HEK293 (cell line): ENCODE results near the gene LRP2BP.

ENCODE experiments used
- CTCF ChIA-PET: fragments of 350-600 bp; formaldehyde crosslinking; extraction: SDS; loops from one replicate; lab custom pipeline; 2021; ENCODE audit warnings: antibody characterized with exemption; lab: Yijun Ruan, JAX
- POLR2A ChIA-PET: fragments of 300-600 bp; formaldehyde crosslinking; extraction: SDS; loops from one replicate; lab custom pipeline; 2020; ENCODE audit warnings: antibody characterized with exemption, inconsistent platforms; lab: Yijun Ruan, JAX
- H3K27ac ChIP-seq: fragments of 200-500 bp; sonication (Bioruptor generic); 2 replicates; pipeline ENCODE4 v1.5.1; 2014; ENCODE audit warnings: low read depth, low read length, control low read depth, inconsistent platforms; ENCODE audit errors: extremely low read depth
- H3K36me3 ChIP-seq, 2 experiments: fragments of 200-500 bp in 1 of 2; sonication (Bioruptor generic) in 1 of 2; 1 replicate in 1 of 2; 2 replicates in 1 of 2; pipeline ENCODE4 v1.5.1; 2014 to 2017; ENCODE audit warnings: inconsistent platforms in 2 of 2, low read length in 2 of 2; ENCODE audit not compliant: control insufficient read depth in 2 of 2, insufficient read depth in 1 of 2
- H3K4me1 ChIP-seq: fragments of 200-500 bp; sonication (Bioruptor generic); 2 replicates; pipeline ENCODE4 v1.5.1; 2014; ENCODE audit warnings: mild to moderate bottlenecking, low read length, inconsistent platforms; ENCODE audit not compliant: control insufficient read depth, insufficient read depth
- H3K4me3 ChIP-seq: 2 replicates; pipeline ENCODE4 v1.5.1; 2011; ENCODE audit warnings: low read depth, mild to moderate bottlenecking, control low read depth, low read length, moderate library complexity
- H3K9me3 ChIP-seq: fragments of 200-500 bp; sonication (Bioruptor generic); 2 replicates; pipeline ENCODE4 v1.5.1; 2014; ENCODE audit warnings: low read depth, low read length, inconsistent platforms; ENCODE audit not compliant: control insufficient read depth, insufficient read depth
- BCL11B ChIP-seq: fragments of 450-650 bp; formaldehyde crosslinking; IDR thresholded peaks from 2 replicates; pipeline ENCODE4 v1.5.1; 2016; ENCODE audit warnings: low read depth, missing biosample characterization, missing genetic modification characterization
- OVOL3 ChIP-seq: fragments of 450-650 bp; formaldehyde crosslinking; IDR thresholded peaks from 2 replicates; pipeline ENCODE4 v1.5.1; 2016; ENCODE audit warnings: missing biosample characterization, missing genetic modification characterization
- ZNF132 ChIP-seq: fragments of 450-650 bp; formaldehyde crosslinking; IDR thresholded peaks from 2 replicates; pipeline ENCODE4 v1.5.1; 2017; ENCODE audit warnings: missing biosample characterization, missing genetic modification characterization, borderline replicate concordance
- ZNF175 ChIP-seq: fragments of 450-650 bp; formaldehyde crosslinking; IDR thresholded peaks from 2 replicates; pipeline ENCODE4 v1.5.1; 2016; ENCODE audit warnings: missing biosample characterization, missing genetic modification characterization
- ZNF18 ChIP-seq: fragments of 450-650 bp; formaldehyde crosslinking; IDR thresholded peaks from 2 replicates; pipeline ENCODE4 v1.5.1; 2016; ENCODE audit warnings: missing biosample characterization, missing genetic modification characterization
- ZNF311 ChIP-seq: fragments of 450-650 bp; formaldehyde crosslinking; IDR thresholded peaks from 2 replicates; pipeline ENCODE4 v1.5.1; 2017; ENCODE audit warnings: missing biosample characterization, missing genetic modification characterization, borderline replicate concordance
- ZNF354C ChIP-seq: fragments of 450-650 bp; formaldehyde crosslinking; IDR thresholded peaks from 2 replicates; pipeline ENCODE4 v1.5.1; 2016; ENCODE audit warnings: missing biosample characterization, missing genetic modification characterization, low read depth, borderline replicate concordance
- ZNF394 ChIP-seq: fragments of 450-650 bp; formaldehyde crosslinking; IDR thresholded peaks from 2 replicates; pipeline ENCODE4 v1.5.1; 2016; ENCODE audit warnings: missing biosample characterization, missing genetic modification characterization, mild to moderate bottlenecking, moderate library complexity, borderline replicate concordance
- ZNF501 ChIP-seq: fragments of 450-650 bp; formaldehyde crosslinking; IDR thresholded peaks from 2 replicates; pipeline ENCODE4 v1.5.1; 2016; ENCODE audit warnings: missing biosample characterization, missing genetic modification characterization
- ZNF561 ChIP-seq: fragments of 450-650 bp; IDR thresholded peaks from 2 replicates; pipeline ENCODE4 v1.5.1; 2018; ENCODE audit warnings: missing biosample characterization, missing genetic modification characterization, borderline replicate concordance
- ZNF658 ChIP-seq: fragments of 450-650 bp; formaldehyde crosslinking; IDR thresholded peaks from 2 replicates; pipeline ENCODE4; 2016; ENCODE audit warnings: missing biosample characterization, missing genetic modification characterization
- ZNF768 ChIP-seq: fragments of 450-650 bp; formaldehyde crosslinking; IDR thresholded peaks from 2 replicates; pipeline ENCODE4 v1.5.1; 2018; ENCODE audit warnings: missing biosample characterization, mild to moderate bottlenecking, missing genetic modification characterization
- ZSCAN16 ChIP-seq: fragments of 450-650 bp; formaldehyde crosslinking; IDR thresholded peaks from 2 replicates; pipeline ENCODE4 v1.5.1; 2016; ENCODE audit warnings: missing biosample characterization, missing genetic modification characterization
- ZXDB ChIP-seq: fragments of 450-650 bp; formaldehyde crosslinking; IDR thresholded peaks from 2 replicates; pipeline ENCODE4 v1.5.1; 2016; ENCODE audit warnings: missing biosample characterization, missing genetic modification characterization
- TF ChIP-seq, protein P1 (sequence below): fragments of 450-650 bp; formaldehyde crosslinking; IDR thresholded peaks from 2 replicates; pipeline ENCODE4 v1.5.1; 2016; ENCODE audit warnings: missing biosample characterization, missing genetic modification characterization
- TF ChIP-seq, protein P2 (sequence below): fragments of 450-650 bp; formaldehyde crosslinking; IDR thresholded peaks from 2 replicates; pipeline ENCODE4 v1.5.1; 2016; ENCODE audit warnings: missing biosample characterization, missing genetic modification characterization, borderline replicate concordance

Gene LRP2BP

GRCh38 chr4:185445209-185445608 is 49.5 kb upstream of the LRP2BP start:
- Histone ChIP-seq H3K27ac (no peak overlapping the region), H3K36me3 (no peaks in the 10 kb centered on the region), H3K9me3 (no peaks in the 10 kb centered on the region), H3K4me1 (no peaks in the 10 kb centered on the region), H3K4me3 (no peak overlapping the region)
- ChIA-PET CTCF (no interaction called here), POLR2A (no interaction called here)
- TF ChIP-seq OVOL3 (tag by site-specific recombination) (no peak), ZNF354C (tag by site-specific recombination) (no peak), ZNF311 (no peak), ZNF394 (tag by site-specific recombination) (no peak), ZNF501 (no peak), ZXDB (no peak), ZNF561 (no peak), ZNF175 (tag by site-specific recombination) (no peak), ZSCAN16 (tag by site-specific recombination) (no peak), ZNF18 (tag by site-specific recombination) (no peak)

DNA sequence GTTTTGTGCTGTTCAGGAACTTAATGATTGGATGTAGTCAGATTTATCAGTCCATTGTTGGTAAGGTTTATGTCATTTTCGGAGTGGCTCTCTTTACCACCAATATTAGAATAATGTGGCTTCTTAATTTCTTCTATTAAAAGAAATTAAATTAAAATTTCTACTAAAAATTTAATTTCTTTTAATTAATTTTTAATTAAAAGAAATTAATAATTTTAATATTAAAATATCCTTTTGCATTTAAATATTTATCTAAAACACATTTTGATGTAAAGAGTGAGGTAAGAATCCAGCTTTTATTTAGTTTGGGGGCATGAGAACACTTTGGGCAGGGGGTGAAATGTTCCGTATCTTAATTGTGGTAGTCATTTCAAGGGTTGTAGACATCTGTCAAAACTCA is 45.8 kb upstream of the LRP2BP start:
- TF ChIP-seq, protein P1, sequence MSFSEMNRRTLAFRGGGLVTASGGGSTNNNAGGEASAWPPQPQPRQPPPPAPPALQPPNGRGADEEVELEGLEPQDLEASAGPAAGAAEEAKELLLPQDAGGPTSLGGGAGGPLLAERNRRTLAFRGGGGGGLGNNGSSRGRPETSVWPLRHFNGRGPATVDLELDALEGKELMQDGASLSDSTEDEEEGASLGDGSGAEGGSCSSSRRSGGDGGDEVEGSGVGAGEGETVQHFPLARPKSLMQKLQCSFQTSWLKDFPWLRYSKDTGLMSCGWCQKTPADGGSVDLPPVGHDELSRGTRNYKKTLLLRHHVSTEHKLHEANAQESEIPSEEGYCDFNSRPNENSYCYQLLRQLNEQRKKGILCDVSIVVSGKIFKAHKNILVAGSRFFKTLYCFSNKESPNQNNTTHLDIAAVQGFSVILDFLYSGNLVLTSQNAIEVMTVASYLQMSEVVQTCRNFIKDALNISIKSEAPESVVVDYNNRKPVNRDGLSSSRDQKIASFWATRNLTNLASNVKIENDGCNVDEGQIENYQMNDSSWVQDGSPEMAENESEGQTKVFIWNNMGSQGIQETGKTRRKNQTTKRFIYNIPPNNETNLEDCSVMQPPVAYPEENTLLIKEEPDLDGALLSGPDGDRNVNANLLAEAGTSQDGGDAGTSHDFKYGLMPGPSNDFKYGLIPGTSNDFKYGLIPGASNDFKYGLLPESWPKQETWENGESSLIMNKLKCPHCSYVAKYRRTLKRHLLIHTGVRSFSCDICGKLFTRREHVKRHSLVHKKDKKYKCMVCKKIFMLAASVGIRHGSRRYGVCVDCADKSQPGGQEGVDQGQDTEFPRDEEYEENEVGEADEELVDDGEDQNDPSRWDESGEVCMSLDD (tag by site-specific recombination), result no peak
- TF ChIP-seq ZNF768 (tag by site-specific recombination) (no peak), BCL11B (tag by site-specific recombination) (no peak), ZNF658 (tag by site-specific recombination) (no peak), ZNF132 (no peak)
- TF ChIP-seq, protein P2, sequence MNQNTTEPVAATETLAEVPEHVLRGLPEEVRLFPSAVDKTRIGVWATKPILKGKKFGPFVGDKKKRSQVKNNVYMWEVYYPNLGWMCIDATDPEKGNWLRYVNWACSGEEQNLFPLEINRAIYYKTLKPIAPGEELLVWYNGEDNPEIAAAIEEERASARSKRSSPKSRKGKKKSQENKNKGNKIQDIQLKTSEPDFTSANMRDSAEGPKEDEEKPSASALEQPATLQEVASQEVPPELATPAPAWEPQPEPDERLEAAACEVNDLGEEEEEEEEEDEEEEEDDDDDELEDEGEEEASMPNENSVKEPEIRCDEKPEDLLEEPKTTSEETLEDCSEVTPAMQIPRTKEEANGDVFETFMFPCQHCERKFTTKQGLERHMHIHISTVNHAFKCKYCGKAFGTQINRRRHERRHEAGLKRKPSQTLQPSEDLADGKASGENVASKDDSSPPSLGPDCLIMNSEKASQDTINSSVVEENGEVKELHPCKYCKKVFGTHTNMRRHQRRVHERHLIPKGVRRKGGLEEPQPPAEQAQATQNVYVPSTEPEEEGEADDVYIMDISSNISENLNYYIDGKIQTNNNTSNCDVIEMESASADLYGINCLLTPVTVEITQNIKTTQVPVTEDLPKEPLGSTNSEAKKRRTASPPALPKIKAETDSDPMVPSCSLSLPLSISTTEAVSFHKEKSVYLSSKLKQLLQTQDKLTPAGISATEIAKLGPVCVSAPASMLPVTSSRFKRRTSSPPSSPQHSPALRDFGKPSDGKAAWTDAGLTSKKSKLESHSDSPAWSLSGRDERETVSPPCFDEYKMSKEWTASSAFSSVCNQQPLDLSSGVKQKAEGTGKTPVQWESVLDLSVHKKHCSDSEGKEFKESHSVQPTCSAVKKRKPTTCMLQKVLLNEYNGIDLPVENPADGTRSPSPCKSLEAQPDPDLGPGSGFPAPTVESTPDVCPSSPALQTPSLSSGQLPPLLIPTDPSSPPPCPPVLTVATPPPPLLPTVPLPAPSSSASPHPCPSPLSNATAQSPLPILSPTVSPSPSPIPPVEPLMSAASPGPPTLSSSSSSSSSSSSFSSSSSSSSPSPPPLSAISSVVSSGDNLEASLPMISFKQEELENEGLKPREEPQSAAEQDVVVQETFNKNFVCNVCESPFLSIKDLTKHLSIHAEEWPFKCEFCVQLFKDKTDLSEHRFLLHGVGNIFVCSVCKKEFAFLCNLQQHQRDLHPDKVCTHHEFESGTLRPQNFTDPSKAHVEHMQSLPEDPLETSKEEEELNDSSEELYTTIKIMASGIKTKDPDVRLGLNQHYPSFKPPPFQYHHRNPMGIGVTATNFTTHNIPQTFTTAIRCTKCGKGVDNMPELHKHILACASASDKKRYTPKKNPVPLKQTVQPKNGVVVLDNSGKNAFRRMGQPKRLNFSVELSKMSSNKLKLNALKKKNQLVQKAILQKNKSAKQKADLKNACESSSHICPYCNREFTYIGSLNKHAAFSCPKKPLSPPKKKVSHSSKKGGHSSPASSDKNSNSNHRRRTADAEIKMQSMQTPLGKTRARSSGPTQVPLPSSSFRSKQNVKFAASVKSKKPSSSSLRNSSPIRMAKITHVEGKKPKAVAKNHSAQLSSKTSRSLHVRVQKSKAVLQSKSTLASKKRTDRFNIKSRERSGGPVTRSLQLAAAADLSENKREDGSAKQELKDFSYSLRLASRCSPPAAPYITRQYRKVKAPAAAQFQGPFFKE (tag by site-specific recombination), result no peak
- no peaks in the 10 kb centered on the region for H3K36me3 ChIP-seq
- H3K27ac ChIP-seq, result no peak overlapping the region
- no peaks in the 10 kb centered on the region for H3K9me3 ChIP-seq
- ChIA-PET POLR2A (no interaction called here), CTCF (no interaction called here)
- H3K4me3 ChIP-seq, result no peak overlapping the region
- no peaks in the 10 kb centered on the region for H3K4me1 ChIP-seq
